ENCODE data around the gene NELFCD.

DNA sequence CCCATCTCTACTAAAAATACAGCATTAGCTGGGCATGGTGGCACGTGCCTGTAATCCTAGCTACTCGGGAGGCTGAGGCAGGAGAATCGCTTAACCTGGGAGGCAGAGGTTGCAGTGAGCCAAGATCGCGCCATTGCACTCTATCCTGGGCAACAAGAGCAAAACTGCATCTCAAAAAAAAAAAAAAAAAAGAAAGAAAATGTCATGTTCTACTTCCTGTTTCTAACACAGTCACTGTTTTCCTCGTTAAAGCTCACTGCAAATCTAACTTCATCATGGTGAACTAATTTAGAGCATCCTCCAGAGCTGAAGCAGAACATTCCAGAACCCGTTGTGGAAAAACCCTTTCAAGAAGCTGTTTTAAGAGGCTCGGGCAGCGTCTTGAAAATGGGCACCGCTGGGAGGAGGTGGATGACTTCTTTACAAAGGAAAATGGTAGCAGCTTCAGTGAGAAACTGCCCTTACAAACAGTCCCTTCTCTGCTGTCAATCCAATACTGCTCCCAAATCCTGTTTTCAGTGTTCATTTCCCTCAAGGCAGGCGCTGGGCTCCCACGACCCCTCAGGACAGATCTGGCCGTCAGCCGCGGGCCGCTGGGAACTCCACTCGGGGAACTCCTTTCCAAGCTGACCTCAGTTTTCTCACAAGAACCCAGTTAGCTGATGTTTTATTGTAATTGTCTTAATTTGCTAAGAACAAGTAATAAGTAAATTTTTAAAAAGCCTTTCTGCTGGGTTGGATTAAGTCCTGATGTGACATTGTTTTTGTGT, 13.5 kb downstream of the NELFCD start:
- TF ChIP-seq POLR2A (IDR thresholded peaks at IDR 0.05) (no peak), POLR2AphosphoS5 (IDR thresholded peaks at IDR 0.05) (no peak)

All from suprapubic skin (tissue), 4 donors.